Stomach (tissue), 9 donors: ENCODE data around the gene MAGEB3. TPM values are rescaled to one million over a fixed set of nuclear protein-coding genes. Genes with fewer than 3 reads are reported as not detected.

Source experiments
- DNase-seq, 2 donors: peaks; one replicate each; pipeline versions ENCODE4 v3.0.0 to v3.0.0-alpha.2; 2013 to 2019
- H3K27ac ChIP-seq, 5 donors: fragments of 200-600 bp in 4 of 5; sonication (generic) in 4 of 5; one replicate each; pipeline ENCODE4 v1.5.1; 2013 to 2019; ENCODE audit warnings: mild to moderate bottlenecking in 1 of 5, moderate library complexity in 1 of 5
- H3K27me3 ChIP-seq, 3 donors: fragments of 200-600 bp; sonication (generic); one replicate each; pipeline ENCODE4 v1.5.1; 2017 to 2019; ENCODE audit warnings: mixed run types in 1 of 3
- H3K36me3 ChIP-seq, 4 donors: fragments of 200-600 bp; sonication (generic); 1 replicate in 3 of 4; 2 replicates in 1 of 4; pipeline ENCODE4 v1.5.1; 2016 to 2019
- H3K4me1 ChIP-seq, 4 donors: fragments of 200-600 bp; sonication (generic); one replicate each; pipeline ENCODE4 v1.5.1; 2016 to 2019
- H3K4me3 ChIP-seq, 4 donors: fragments of 200-600 bp; sonication (generic) in 3 of 4; one replicate each; pipeline ENCODE4 v1.5.1; 2016 to 2019; ENCODE audit warnings: mild to moderate bottlenecking in 1 of 4
- H3K9me3 ChIP-seq, 4 donors: fragments of 200-600 bp; sonication (generic); one replicate each; pipeline ENCODE4 v1.5.1; 2016 to 2019
- CTCF ChIP-seq, 7 experiments: fragments of 450-650 bp in 4 of 7; fragments of 200-600 bp in 3 of 7; sonication (generic) in 3 of 7; IDR thresholded peaks; one replicate each; pipeline ENCODE4 v1.5.1; 2016 to 2019; ENCODE audit warnings: antibody characterized with exemption in 7 of 7, control low read depth in 2 of 7, mild to moderate bottlenecking in 1 of 7
- EP300 ChIP-seq: sonication (generic); formaldehyde crosslinking; IDR thresholded peaks from one replicate; pipeline ENCODE4 v1.6.1; 2017; ENCODE audit warnings: antibody characterized with exemption
- POLR2A ChIP-seq, 4 donors: fragments of 450-650 bp; IDR thresholded peaks; one replicate each; pipeline ENCODE4 v1.6.1; 2016; ENCODE audit warnings: antibody characterized with exemption in 4 of 4, control low read depth in 2 of 4, mild to moderate bottlenecking in 1 of 4, moderate library complexity in 1 of 4
- POLR2AphosphoS5 ChIP-seq, 3 donors: sonication (generic); formaldehyde crosslinking; IDR thresholded peaks; one replicate each; pipeline ENCODE4 v1.6.1; 2016; ENCODE audit warnings: antibody characterized with exemption in 3 of 3
- WGBS, 5 donors: extraction: QIAGEN DNeasy Blood & Tissue Kit in 3 of 5; methylation state at CpG; one replicate each; pipeline versions ENCODE4 v1.1.5 to v1.1.7; 2013 to 2018; 5-methylcytosine and 5-hydroxymethylcytosine counted together
- intact Hi-C: fragments of 100-400 bp; cut with DNase I; formaldehyde crosslinking; loops from one replicate; pipeline ENCODE4 v1.15.1; 2023; ENCODE audit warnings: low total_unique reads
- polyA plus RNA-seq, 3 donors: library from polyadenylated mRNA; stranded (reverse); fragments of 200-250 nt; gene quantifications; one replicate each; pipeline ENCODE4 v1.2.3, GENCODE V29; 2013
- total RNA-seq, 5 donors: library from RNA; depleted of rRNA; stranded (reverse); fragments of >200 nt; gene quantifications; one replicate each; pipeline versions ENCODE4 v1.1.0 to v1.2.3, GENCODE V29; 2014 to 2016
- donor health status: healthy with polysubstance abuse.
- donor health status: Bipolar disorder and iron deficiency.
- donor health status: healthy.

The MAGEB3 gene
- total and polyA plus RNA-seq, 8 donors = not detected

- Histone ChIP-seq H3K27ac (no peak overlapping the region), H3K4me1 (no peaks in the 10 kb centered on the region), H3K4me3 (no peak overlapping the region), H3K27me3 (no peaks in the 10 kb centered on the region), H3K9me3 (no peaks in the 10 kb centered on the region), H3K36me3 (no peaks in the 10 kb centered on the region)
- no peak for TF ChIP-seq POLR2AphosphoS5 (IDR thresholded peaks at IDR 0.05)
- no peak for TF ChIP-seq EP300
- TF ChIP-seq POLR2A (IDR thresholded peaks at IDR 0.05) = no peak
- TF ChIP-seq CTCF (IDR thresholded peaks at IDR 0.05) = no peak
- 46 to 90% (median 87%) methylated on average over 1 of the region's 1 CpG for WGBS, 5 donors
- intact Hi-C loops = loop anchor here (10.0 kb wide), 1 partner anchor 226 kb away; no protein-coding TSS in a partner anchor
- DNase-seq = no peak
These were observed 47.9 kb downstream of the MAGEB3 start for GRCh38 chrX:30278365-30278764.

GRCh38 chrX:30280428-30280827, 50.0 kb downstream of the MAGEB3 start:
- Histone ChIP-seq H3K27me3 (no peaks in the 10 kb centered on the region), H3K4me1 (no peaks in the 10 kb centered on the region), H3K36me3 (no peaks in the 10 kb centered on the region), H3K27ac (no peak overlapping the region), H3K9me3 (no peaks in the 10 kb centered on the region), H3K4me3 (no peak overlapping the region)
- 50 to 86% (median 55%) methylated on average over 1 of the region's 1 CpG for WGBS, 5 donors
- no peak for TF ChIP-seq POLR2AphosphoS5 (IDR thresholded peaks at IDR 0.05)
- TF ChIP-seq EP300 = no peak
- TF ChIP-seq CTCF (IDR thresholded peaks at IDR 0.05) = no peak
- no peak for TF ChIP-seq POLR2A (IDR thresholded peaks at IDR 0.05)
- no peak for DNase-seq
- intact Hi-C loops = no loop called here

GRCh38 chrX:30282527-30282926, 52.1 kb downstream of the MAGEB3 start:
- DNase-seq = no peak
- H3K4me1 ChIP-seq = no peaks in the 10 kb centered on the region
- no peaks in the 10 kb centered on the region for H3K9me3 ChIP-seq
- TF ChIP-seq POLR2AphosphoS5 (IDR thresholded peaks at IDR 0.05) = no peak
- TF ChIP-seq CTCF (IDR thresholded peaks at IDR 0.05) = no peak
- no peak for TF ChIP-seq POLR2A (IDR thresholded peaks at IDR 0.05)
- TF ChIP-seq EP300 = no peak
- no peak overlapping the region for H3K4me3 ChIP-seq
- intact Hi-C loops = no loop called here
- H3K36me3 ChIP-seq = no peaks in the 10 kb centered on the region
- no peak overlapping the region for H3K27ac ChIP-seq
- H3K27me3 ChIP-seq = no peaks in the 10 kb centered on the region

- H3K36me3 ChIP-seq = no peaks in the 10 kb centered on the region
- H3K27me3 ChIP-seq = no peaks in the 10 kb centered on the region
- TF ChIP-seq EP300 = no peak
- no peak for TF ChIP-seq POLR2A (IDR thresholded peaks at IDR 0.05)
- TF ChIP-seq POLR2AphosphoS5 (IDR thresholded peaks at IDR 0.05) = peak in 1 of 3 donors; percentile 10
- TF ChIP-seq CTCF (IDR thresholded peaks at IDR 0.05) = no peak
- intact Hi-C loops = no loop called here
- H3K27ac ChIP-seq = no peak overlapping the region
- no peak overlapping the region for H3K4me3 ChIP-seq
- no peaks in the 10 kb centered on the region for H3K4me1 ChIP-seq
- H3K9me3 ChIP-seq = no peaks in the 10 kb centered on the region
- WGBS, 5 donors = 58 to 84% (median 65%) methylated on average over 3 of the region's 3 CpGs
- peak in 1 of 2 donors; percentile 32 for DNase-seq
These were observed 53.2 kb downstream of the MAGEB3 start for GRCh38 chrX:30283456-30284200.

Other genes starting within 250 kb of the MAGEB3 start
- gene MAGEB2, start 15.1 kb upstream of the MAGEB3 start, total RNA-seq = not detected
- gene MAGEB2, start 15.1 kb upstream of the MAGEB3 start, polyA plus RNA-seq = not detected
- not detected for gene MAGEB4, start 11.3 kb downstream of the MAGEB3 start, total RNA-seq
- gene MAGEB4, start 11.3 kb downstream of the MAGEB3 start, polyA plus RNA-seq = not detected
- not detected for gene MAGEB1, start 16.5 kb downstream of the MAGEB3 start, total RNA-seq
- not detected for gene MAGEB1, start 16.5 kb downstream of the MAGEB3 start, polyA plus RNA-seq
- gene NR0B1, start 78.7 kb downstream of the MAGEB3 start, total RNA-seq = under 1 TPM in 1 of 5 donors, not detected in 4; 0.37 TPM
- under 1 TPM in 1 of 3 donors, not detected in 2; 0.25 TPM for gene NR0B1, start 78.7 kb downstream of the MAGEB3 start, polyA plus RNA-seq